Stimulated activated CD8-positive, alpha-beta memory T cell treated with anti-CD3 and anti-CD28 coated beads, Interleukin-2, amount 100 ng/mL, for 1 hour (primary cell): ENCODE measurements around the gene DNAJC7.

Experiments
- DNase-seq, 2 donors: peaks; one replicate each; pipeline ENCODE4 v3.0.0-alpha.2; 2020; ENCODE audit warnings: low read depth in 2 of 2

DNAJC7 gene

DNA sequence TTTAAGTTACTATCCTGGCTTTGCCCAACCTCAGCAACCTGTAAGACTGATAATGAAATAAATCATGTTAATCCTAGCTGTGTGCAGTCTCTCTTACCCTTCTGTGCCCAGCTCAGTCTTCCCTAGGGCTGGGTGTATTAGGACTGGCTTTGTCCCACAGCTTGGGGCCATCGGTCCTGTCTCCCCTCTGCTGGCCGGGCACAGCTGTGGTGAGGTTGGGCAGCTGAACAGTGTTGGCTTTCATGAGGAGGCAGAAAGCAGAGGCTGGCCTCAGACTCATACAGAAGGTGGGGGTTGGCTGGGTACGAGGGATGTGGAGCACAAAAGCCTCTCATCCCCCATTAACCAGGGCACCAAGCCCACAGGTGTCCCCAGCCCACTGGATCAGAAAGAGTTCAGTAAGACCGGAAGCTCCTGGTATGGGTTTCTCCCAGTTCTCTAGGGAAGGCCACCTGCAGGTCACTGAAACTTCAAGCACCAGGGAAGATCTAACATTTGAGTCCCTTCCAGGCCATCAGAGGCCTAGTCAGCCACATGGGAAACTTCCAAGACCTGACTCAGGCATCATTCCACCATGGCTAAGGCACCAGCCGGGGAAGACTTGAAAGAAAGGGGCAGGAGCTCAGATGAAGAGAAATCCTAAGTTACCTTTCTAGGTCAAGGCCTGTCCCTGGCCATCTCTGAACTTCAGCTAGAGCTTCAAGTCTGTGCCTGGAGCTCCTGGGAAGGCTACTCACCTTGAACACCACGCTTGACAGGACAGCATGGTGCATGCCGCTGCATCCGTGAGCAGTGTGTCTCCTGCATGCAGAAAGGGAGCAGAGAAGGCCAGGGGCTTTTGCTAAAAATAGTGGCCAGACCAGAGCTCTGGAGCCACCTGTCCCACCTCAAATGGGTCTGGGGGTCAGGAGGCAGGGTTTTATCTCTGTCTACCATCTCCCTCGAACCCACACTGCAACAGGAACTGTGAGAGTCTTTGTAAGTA, 41.8 kb downstream of the DNAJC7 start:
- DNase-seq = no peak

DNA sequence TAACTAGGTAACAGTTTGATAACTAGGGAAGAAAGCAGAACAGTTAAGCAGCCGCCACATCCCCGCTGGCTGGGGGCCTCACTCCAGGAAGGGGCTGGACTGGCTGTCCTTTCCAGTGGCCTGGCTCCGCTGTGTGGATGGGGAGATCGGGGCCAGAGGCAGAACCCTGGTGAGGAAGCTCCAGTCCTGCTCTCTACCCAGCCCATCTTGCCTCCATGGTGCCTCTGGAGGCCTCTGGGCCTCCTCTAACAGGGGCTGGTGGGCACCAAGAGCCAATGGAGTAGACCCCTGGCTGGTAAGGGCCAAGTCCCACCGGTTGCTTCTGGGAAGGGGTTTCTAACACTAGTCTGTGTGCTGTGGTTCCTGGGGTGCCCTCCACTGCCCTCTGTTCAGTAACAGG, 42.6 kb downstream of the DNAJC7 start:
- DNase-seq = no peak

DNA sequence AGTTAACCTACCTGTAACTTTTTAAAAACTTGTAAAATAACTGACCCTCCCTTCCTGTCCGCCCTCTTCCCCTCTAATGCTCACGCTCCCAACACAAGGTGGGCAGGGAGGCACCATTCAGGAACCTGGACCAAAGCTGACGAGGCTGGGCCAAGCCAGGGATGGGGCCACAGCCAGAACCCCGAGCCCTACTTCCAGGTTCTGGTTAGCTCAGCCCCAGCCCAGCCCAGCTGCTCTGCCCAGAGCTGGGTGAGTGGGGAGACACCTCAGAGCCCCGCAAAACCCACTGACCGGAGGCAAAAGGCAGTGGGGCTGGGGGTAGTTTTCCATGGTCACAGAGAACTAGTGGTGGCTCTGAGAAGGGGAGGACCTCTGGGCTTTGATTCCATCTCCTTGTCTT, 43.2 kb downstream of the DNAJC7 start:
- no peak for DNase-seq

DNA sequence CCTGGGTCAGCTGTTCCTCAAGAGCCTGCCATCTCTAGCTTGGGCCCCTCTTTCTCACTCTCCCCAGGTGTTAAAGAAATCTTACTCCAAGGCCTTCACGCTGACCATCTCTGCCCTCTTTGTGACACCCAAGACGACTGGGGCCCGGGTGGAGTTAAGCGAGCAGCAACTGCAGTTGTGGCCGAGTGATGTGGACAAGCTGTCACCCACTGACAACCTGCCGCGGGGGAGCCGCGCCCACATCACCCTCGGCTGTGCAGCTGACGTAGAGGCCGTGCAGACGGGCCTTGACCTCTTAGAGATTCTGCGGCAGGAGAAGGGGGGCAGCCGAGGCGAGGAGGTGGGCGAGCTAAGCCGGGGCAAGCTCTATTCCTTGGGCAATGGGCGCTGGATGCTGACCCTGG, 43.8 kb downstream of the DNAJC7 start:
- no peak for DNase-seq

DNA sequence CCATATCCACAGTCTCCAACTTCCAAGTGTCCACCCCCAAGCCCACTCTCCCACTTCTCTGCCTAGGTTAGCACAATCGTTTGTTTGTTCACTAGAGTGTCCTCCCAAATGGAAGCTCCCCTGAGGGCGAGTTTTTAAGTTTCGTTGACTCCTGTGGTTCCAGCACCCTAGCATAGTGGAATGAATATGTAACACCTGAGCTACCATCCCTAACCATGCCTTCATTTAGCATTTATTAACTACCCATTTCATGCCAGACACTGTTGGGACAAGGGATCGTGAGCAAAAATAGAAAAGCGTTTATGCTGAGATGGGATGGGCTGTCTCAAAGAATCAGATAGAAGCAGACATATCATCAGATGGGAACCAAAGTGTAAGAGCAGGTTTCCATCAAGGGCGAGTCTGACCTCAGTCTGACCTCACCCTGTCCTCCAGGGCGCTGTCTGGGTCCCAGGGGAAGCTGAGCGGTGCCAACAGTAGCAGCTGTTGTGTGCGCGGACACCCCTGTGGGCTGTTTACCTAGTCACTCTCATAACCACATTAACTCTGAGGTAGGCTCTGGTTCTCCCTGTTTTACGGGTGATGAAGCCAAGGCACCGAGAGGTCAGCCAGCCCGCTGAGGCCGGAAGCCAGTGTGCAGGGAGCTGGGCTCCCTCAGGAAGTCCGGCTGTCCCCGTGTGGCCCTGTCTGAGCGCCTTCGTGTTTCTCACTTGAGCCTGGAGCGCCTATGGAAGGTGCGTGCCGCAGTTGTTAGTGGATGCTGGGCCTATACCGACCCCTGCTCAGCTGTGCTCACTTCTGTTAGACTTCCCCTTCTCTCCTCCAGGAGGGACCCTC, 44.5 kb downstream of the DNAJC7 start:
- DNase-seq = no peak

DNA sequence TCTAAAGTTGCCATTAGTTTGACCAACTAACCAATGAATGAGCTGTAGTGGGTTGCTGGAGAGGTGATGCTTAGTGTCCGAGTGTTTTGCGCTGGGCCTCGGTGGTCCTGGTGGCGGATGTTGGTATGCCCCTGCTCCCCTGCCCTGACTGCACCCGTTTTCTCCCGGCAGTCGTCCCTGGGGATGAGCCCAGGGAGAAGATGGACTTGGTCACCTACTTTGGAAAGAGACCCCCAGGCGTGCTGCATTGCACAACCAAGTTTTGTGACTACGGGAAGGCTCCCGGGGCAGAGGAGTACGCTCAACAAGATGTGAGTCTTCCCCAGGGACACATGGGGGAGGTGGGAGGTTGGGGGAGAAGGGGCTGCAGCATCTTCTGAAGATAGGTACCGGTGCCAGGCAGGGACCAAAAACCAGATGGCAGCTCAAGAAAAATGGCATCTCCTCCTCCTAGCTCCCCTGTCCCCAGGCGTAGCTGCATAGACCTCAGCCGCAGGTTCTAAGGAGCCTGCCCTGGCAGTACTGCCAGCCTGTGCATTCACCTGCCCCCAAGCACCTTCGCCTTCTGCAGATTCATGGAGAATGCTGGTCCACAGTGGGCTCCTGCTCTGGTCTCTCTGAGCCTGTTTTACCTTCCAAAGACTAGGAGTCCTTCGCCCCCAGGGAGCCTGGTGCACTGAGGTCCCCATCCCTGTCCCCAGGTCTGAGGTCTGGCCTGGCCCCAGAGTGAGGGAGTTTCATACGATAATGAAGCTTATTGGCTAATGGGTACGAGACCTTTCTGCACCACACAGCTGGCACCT, 45.3 kb downstream of the DNAJC7 start:
- no peak for DNase-seq

DNA sequence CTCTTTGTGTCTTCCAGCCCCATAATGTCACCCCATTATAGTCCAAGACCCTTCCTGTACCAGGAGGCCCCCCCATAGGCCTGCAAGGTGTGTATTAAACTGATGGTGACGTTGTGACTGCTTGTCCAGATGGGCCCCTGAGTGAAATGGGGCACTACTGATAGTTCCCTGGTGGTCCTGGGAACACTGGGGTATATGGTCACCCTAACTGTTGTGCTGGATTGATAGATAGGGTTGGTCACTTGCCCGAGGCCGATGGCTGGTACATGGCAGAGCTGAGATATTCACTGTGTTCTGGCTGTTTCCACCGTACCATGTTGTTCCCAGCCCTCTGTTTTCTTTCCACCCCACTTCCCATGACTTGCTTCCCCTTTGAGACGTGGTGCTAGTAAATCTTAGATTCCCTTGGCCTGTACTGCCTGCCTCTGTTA, 46.3 kb downstream of the DNAJC7 start:
- no peak for DNase-seq

DNA sequence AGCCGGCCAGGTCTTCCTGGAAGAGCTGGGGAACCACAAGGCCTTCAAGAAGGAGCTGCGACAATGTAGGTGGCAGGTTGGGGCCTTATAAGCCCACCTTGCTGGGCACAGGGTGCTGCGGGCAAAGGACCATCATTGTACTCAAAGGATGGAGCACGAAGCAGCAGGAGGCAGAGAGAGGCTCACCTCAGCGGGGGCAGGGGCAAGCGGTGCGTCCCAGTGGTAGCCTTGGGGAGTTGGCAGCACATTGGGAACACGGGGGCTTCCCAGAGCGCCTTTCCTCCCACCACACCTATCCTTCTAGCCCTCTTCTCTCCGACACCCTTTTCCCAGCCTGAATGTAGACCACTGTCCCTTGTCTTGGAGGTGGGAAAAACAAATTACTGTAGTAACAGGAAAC, 48.6 kb downstream of the DNAJC7 start:
- DNase-seq = no peak

DNA sequence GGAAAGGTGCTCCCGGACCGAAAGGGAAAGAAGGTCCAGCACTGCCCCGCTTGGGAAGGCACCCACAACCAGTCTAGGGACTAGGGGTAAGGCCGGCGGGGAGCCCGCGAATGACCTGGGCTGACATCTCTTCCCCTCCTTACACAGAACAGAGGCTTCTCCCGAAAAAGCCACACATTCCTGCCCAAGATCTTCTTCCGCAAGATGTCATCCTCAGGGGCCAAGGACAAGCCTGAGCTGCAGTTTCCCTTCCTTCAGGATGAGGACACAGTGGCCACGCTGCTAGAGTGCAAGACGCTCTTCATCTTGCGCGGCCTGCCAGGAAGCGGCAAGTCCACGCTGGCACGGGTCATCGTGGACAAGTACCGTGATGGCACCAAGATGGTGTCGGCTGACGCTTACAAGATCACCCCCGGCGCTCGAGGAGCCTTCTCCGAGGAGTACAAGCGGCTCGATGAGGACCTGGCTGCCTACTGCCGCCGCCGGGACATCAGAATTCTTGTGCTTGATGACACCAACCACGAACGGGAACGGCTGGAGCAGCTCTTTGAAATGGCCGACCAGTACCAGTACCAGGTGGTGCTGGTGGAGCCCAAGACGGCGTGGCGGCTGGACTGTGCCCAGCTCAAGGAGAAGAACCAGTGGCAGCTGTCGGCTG, 49.2 kb downstream of the DNAJC7 start:
- DNase-seq = no peak

DNA sequence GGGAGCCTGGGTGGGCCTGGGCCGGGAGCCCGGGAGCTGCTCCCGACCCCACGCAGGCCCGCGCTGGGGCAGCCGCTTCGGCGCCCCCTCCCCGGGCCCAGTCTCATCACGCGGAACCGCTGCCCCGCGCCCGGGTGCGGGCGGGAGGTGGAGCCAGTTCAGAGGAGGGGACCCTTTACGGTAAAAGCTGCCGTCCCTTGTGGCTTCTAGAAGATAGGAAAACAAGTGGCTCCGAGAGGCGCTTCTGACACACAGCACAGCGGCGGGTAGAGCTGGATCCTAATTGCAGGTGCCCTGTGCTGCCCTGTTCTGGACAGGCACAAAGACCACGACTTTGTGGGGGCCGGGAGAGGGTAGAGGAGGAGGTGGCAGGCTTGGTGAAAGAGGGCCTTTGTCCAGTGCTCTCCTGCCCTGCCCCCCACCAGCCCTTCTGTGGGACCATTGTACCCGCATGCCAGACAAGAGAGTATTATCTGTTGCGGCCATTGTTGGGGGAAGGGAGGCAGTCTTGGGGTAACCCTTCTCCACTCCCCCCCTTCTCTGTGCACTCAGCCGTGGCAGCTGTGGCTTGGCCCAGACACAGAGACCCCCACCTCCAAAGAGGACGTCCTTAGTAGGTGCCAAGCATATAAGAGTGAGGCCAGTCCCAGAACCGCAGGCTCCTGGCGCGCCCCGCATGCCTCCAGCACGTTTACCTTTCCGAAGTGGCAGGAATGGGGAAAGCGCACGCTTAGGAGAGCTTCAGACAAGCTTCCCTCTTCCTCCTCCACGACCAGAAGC, 49.9 kb downstream of the DNAJC7 start:
- DNase-seq = peak in 1 of 2 donors; percentile 7

DNA sequence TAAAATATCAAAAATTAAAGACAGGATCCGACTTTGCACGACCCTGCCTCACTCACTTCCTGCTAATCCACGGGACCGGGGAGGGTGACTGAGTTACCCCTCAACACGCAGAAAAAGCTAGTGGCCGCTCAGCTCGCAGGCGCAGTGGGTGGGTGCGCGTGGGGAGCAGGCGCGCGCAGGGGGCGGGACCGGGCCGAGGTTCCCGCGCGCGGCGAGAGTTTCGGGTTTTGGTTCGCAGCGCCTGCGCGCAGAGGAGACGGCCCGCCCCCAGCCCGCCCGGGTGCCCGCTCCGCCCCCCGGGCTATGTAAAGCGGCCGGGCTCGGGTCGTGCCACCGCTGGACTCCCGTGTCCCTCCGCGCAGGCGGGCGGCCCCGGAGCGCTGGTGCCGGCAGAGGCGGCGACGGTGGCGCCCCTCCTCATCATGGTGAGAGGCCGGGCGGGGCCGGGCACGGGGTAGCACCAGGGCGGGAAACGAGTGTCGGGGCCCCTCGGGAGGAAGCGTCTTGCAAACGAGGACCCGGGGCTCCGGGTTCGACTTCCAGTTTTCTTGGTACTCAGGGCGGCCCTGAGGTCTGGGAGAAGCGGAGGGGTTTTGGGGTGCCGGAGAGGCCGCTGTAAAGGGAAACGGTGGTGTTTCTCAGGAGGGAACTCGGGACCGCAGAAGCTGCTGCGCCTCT, 50.6 kb downstream of the DNAJC7 start, which contains the start of gene CNP:
CNP (plus strand) TSS at position 333 of the 678 bp plus-strand sequence; CDS start at position 423, 90 bp downstream.
- DNase-seq = peak; percentile 84 to 87

DNA sequence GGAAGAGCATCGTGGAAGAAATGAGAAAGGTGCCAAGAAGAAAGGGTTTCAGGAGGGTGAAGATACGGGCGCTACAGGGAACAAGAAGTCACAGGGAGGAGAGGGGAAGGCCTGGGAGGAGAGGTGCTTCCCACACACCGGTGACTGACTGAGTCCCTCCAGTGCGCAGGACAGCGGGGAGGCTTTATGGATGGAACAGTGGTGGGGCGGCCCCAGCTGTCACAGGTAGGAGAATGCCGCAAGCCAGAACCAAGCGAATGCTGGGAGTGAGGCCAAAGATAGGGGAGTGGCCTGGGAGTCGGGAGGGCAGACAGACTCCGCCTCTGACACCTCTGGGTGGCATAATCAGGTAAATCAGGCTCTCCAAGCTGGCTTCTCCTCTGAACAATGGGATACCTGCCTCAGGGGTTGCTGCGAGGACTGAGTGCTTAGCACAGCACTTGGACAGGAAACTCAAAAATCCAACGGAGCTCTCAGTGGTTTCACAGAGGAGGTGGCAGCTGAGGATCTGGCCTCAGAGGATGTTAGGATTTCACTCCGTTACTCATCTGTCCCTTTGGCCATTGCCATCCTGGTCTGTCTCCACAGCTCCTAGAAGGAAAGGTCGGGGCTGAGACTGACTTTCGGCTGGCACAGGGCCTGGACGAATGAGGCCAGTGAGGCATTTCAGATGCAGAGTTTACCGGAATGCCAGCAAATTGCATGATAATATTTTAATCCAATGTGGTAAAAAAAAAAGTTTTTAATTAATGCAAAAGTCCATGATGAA, 51.4 kb downstream of the DNAJC7 start:
- DNase-seq = peak; percentile 12 to 50

DNA sequence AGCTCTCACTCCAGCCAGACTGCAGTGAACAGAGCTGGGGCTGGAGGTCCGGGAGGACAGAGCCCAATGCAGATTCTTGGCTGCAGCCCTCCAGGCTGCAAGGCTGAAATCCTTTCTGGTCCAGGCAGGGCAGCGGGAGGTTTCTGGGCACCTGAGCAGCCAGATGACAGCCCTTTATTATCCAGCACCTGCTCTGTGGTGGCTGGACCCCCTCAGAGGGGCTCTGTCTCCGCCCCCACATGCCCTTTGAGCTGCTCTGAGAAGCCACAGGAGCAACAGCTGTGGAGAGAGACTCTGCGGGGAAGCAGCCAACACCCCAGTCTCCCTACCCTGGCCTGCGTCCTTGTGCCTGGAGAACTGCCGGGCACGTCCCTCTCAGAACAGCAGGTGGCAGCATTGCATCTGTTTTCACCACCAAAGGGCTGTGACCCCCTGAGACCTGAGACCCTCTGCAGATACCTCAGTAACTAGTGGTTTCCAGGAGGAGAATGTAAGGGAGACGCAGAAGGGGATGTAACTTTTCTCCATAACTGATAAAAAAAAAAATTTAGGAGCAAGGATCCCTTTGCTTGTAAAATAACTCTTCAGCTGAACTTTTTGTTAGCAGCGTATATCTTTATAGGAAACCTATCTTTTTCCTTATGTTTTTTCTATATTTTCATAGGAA, 54.3 kb downstream of the DNAJC7 start:
- peak; percentile 37 to 52 for DNase-seq

DNA sequence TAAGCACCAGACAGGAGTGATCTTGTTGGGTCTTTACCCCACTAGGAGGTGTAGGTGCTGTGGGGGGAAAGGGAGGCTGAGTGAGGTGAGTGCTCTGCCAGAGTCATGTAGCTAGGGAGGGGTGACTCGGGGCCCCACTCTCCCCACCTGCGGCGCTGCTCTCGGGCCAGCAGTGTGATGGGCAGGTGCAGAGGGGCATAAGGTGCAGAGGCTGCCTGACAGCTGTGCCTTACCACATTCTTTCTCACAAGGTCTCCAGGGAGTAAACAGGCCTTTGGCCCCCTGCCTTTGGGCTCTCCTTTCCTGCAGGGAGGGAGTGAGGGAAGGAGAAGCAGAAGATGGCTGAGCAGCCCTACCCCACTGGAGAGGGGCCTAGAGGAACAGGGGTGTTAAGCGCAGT, 55.1 kb downstream of the DNAJC7 start:
- DNase-seq = no peak

DNA sequence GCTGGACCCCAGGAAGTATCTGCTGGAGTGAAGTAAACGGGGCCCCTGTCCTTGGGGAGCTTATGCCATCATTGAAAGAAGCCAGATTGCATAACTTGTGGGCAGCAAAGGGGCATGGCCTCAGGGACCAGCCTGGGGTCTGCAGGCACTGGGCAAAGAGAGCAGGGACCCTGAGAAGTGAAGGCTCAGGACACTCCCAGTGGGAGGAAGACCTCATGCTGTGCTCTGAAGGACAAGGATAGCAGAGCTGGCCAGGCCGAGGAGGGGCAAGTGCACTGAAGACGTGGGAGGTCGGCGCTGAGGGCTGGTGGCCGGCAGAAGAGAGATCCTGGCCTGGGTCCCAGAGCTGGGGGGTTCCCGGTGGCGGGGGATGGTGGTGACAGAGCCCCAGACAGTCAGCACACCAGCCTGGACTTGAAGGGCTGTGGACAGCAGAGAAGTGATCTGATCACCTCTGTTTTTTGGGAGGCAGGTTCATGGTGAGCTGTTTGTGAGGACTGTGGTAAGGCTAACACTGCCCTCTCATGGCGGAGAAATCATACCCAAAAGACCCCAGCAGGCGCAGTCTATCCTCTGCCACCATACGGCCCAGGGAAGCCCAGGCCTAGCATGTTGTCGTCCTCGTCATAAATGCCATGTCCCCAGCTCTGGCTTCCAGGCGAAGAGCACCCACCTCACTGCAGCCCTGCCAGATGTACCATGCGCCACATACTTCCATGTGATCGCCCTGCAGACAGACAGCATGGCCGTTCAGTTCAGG, 57.7 kb downstream of the DNAJC7 start:
- no peak for DNase-seq

DNA sequence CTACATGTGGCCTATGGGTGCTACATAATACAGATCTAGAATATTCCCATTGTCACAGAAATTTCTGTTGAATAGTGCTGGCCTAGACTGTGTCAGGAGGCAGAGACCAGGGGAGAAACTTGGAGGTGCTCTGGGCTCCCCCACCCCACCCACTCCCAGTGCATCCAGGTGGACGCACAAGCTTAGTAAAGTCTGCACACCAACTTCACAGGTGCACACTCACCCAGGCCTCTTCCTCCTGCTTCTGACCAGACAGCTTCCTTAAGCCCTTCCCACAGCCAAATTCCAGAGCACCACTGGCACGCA, 58.3 kb downstream of the DNAJC7 start:
- DNase-seq = no peak

DNA sequence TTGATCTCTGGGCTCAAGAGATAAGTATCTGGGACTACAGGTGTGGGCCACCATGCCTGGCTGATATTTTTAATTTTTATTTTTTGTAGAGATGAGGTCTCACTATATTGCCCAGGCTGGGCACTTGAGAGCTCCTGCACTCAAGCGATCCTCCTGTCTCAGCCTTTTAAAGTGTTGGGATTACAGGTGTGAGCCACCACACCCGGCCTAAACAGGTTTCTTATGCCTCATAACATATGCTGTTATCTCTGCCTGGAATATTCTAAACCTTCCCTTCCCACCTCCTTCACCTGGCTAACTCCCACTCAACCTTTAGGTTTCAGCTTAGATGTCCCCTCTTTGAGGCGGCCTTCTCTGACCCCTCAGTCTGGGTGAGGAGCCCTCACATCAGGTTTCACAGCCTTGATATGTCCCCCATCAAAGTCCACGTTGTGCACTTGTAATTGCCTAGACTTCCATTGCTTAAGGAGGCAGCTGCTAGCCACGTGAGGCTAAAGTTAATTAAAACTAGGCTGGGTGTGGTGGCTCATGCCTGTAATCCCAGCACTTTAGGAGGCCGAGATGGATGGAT, 59.3 kb downstream of the DNAJC7 start:
- DNase-seq = no peak
